Caco-2 (cell line): Measurements from ENCODE around the gene DDR2. TPM values are rescaled to one million over a fixed set of nuclear protein-coding genes. Genes with fewer than 3 reads are reported as not detected.

Experiments
- BruUV-seq: library from RNA; stranded (reverse); fragments of 400-500 nt; replicated peaks from 2 replicates; lab custom pipeline; 2021; lab: Mats Ljungman, UMichigan
- CTCF ChIA-PET: fragments of 300-600 bp; sonication (Branson Sonifier 250); formaldehyde crosslinking; loops from one replicate; lab custom pipeline; 2022; ENCODE audit warnings: antibody characterized with exemption; lab: Charles Lee
- POLR2A ChIA-PET: fragments of 300-600 bp; sonication (Branson Sonifier 250); formaldehyde crosslinking; loops from one replicate; lab custom pipeline; 2022; ENCODE audit warnings: antibody characterized with exemption; lab: Charles Lee
- DNase-seq, 2 experiments: peaks; one replicate each; pipeline versions ENCODE4 v3.0.0 to v3.0.0-alpha.2; 2020 to 2022
- H3K27me3 ChIP-seq: replicated peaks from 2 replicates; pipeline ENCODE4 v1.6.0; 2011; ENCODE audit warnings: low read length; ENCODE audit not compliant: control insufficient read depth, insufficient read depth
- H3K36me3 ChIP-seq: 2 replicates; pipeline ENCODE4 v1.5.1; 2011; ENCODE audit warnings: low read length; ENCODE audit not compliant: control insufficient read depth, insufficient read depth
- H3K4me1 ChIP-seq: fragments of 250-450 bp; sonication (Bioruptor Pico); 2 replicates; pipeline ENCODE4 v1.5.1; 2020; ENCODE audit warnings: mild to moderate bottlenecking
- H3K4me3 ChIP-seq: 2 replicates; pipeline ENCODE4 v1.5.1; 2011; ENCODE audit warnings: low read depth, mild to moderate bottlenecking, control low read depth, low read length
- H3K9me3 ChIP-seq: fragments of 250-450 bp; sonication (Bioruptor Pico); 2 replicates; pipeline ENCODE4 v1.5.1; 2020; ENCODE audit warnings: mild to moderate bottlenecking, moderate library complexity
- H3K27ac Mint-ChIP-seq: one replicate; pipeline ENCODE4 v1.8.0; 2022; ENCODE audit warnings: mixed read lengths; ENCODE audit not compliant: unreplicated experiment
- H3K27me3 Mint-ChIP-seq: one replicate; pipeline ENCODE4 v1.8.0; 2022; ENCODE audit warnings: mixed read lengths; ENCODE audit not compliant: insufficient read depth, unreplicated experiment
- H3K36me3 Mint-ChIP-seq: one replicate; pipeline ENCODE4 v1.8.0; 2022; ENCODE audit warnings: mild to moderate bottlenecking, mixed read lengths; ENCODE audit not compliant: insufficient read depth, unreplicated experiment
- H3K4me1 Mint-ChIP-seq: one replicate; pipeline ENCODE4 v1.8.0; 2022; ENCODE audit warnings: low read depth, mixed read lengths; ENCODE audit not compliant: unreplicated experiment
- H3K4me3 Mint-ChIP-seq: one replicate; pipeline ENCODE4 v1.8.0; 2022; ENCODE audit warnings: mild to moderate bottlenecking, moderate library complexity, mixed read lengths; ENCODE audit not compliant: unreplicated experiment
- H3K9me3 Mint-ChIP-seq: one replicate; pipeline ENCODE4 v1.8.0; 2022; ENCODE audit warnings: mixed read lengths; ENCODE audit not compliant: unreplicated experiment
- intact Hi-C: fragments of 100-400 bp; cut with micrococcal nuclease; formaldehyde crosslinking; loops from one replicate; pipeline ENCODE4 v1.10.0; 2022; ENCODE audit not compliant: unreplicated experiment
- total RNA-seq: library from RNA; stranded (reverse); gene quantifications from 2 replicates; pipeline ENCODE4 v1.2.3, GENCODE V29; 2022
- TF ChIP-seq, protein P1 (sequence below), 2 experiments: fragments of 200-600 bp in 1 of 2; IDR thresholded peaks; 1 replicate in 1 of 2; 2 replicates in 1 of 2; pipeline versions ENCODE4 v1.5.1 to v1.8.0; 2011 to 2022; ENCODE audit warnings: antibody characterized with exemption in 1 of 2, control low read depth in 1 of 2, inconsistent platforms in 1 of 2, low read depth in 1 of 2, low read length in 1 of 2, mild to moderate bottlenecking in 1 of 2, moderate library complexity in 1 of 2; ENCODE audit not compliant: insufficient read depth in 1 of 2, severe bottlenecking in 1 of 2, unreplicated experiment in 1 of 2

DDR2 gene
- total RNA-seq, 1 experiment from 2014 or later, result 0.73 TPM

DNA sequence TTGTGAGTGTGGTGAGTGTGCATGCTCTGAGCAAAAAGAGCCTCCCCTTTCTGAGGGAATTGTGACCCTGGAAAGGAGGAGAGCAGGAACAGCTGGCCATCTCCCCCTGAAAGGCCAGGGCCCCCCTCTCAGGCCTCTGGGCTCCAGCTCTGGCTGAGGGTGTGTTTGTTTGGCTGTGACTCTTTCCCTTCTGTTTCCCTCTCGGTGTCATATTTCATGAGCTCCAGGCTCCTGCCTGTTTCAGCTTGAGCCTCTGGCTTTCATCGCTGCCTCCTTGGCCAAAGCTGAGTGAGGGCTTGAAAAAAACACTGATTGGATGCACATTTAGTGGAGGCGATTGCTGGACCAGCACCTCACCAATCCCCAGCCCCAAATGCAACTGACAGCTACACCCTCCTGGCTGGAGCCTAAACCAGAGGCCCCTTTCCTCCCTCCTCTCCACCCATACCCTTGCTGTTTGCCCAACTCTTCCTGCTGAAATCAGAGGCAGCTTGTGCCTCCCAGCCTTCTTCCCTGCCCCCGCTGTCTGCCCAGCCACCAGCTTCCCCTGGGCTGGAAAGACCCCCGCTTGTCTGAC, 64.1 kb downstream of the DDR2 start:
- H3K9me3 Mint-ChIP-seq, result no peaks in the 10 kb centered on the region
- H3K4me1 Mint-ChIP-seq, result peaks cover 12% of the 10 kb centered on the region
- intact Hi-C loops, result no loop called here
- BruUV-seq, result no TSS peak
- ChIA-PET POLR2A (interaction anchor here (0.8 kb wide), 1 partner anchor 30 kb away, joined by 4 read pairs; no protein-coding TSS in a partner anchor), CTCF (no interaction called here)
- DNase-seq, result peak; percentile 35 to 46
- H3K36me3 Mint-ChIP-seq, result no peaks in the 10 kb centered on the region
- Histone ChIP-seq H3K4me1 (0 out of 2 replicates have a peak, but pooled peaks cover 7% of the 10 kb centered on the region), H3K36me3 (no peaks in the 10 kb centered on the region), H3K27me3 (no peaks in the 10 kb centered on the region), H3K9me3 (no peaks in the 10 kb centered on the region), H3K4me3 (no peak overlapping the region)
- TF ChIP-seq, protein P1, sequence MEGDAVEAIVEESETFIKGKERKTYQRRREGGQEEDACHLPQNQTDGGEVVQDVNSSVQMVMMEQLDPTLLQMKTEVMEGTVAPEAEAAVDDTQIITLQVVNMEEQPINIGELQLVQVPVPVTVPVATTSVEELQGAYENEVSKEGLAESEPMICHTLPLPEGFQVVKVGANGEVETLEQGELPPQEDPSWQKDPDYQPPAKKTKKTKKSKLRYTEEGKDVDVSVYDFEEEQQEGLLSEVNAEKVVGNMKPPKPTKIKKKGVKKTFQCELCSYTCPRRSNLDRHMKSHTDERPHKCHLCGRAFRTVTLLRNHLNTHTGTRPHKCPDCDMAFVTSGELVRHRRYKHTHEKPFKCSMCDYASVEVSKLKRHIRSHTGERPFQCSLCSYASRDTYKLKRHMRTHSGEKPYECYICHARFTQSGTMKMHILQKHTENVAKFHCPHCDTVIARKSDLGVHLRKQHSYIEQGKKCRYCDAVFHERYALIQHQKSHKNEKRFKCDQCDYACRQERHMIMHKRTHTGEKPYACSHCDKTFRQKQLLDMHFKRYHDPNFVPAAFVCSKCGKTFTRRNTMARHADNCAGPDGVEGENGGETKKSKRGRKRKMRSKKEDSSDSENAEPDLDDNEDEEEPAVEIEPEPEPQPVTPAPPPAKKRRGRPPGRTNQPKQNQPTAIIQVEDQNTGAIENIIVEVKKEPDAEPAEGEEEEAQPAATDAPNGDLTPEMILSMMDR (IDR thresholded peaks at IDR 0.05; ENCODE audit: insufficient read depth in 1 of 2, low read depth in 1 of 2, low read length in 1 of 2, severe bottlenecking in 1 of 2, unreplicated experiment in 1 of 2), result no peak
- peak overlapping the region; percentile 83 for H3K27ac Mint-ChIP-seq
- H3K4me3 Mint-ChIP-seq, result no peak overlapping the region
- H3K27me3 Mint-ChIP-seq, result no peaks in the 10 kb centered on the region

DNA sequence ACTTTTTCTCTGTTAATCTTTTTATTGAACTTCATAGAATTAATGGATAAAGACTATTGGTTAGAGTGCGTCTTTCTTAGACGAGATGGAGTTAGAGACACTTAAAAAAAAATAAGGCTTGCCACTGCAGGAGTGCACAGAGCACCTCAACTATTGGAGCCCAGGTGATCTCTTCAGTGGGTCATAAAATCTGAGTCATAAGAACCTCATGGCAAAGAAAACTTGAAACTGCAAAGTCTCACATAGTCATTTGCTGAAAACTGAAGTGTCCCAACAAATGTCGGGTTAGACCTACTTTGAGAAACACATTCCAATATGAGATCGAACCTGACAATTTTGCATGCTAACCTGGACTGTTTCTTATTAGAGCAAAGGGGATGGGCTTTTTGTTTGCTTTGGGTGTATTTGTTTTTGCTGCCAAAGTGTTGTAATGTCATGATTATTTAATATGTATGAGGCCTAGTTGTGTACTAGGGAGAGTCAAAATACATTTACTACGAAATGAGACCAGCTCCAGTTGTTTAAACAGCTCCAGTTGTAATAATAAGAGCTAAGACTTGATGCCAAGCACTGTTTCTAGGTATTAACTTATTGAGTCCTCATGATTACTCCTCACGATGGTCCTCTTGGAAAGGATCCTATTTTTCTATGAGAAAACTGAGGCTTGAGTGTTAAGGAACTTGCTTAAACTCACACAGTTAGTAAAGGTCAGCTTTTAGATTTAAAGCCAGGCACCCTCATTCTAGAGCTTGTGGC, 65.1 kb downstream of the DDR2 start:
- H3K4me1 Mint-ChIP-seq, result peaks cover 12% of the 10 kb centered on the region
- POLR2A ChIA-PET, result interaction anchor here (0.8 kb wide), 1 partner anchor 29 kb away, joined by 4 read pairs; no protein-coding TSS in a partner anchor
- TF ChIP-seq, protein P1 (IDR thresholded peaks at IDR 0.05; ENCODE audit: insufficient read depth in 1 of 2, low read depth in 1 of 2, low read length in 1 of 2, severe bottlenecking in 1 of 2, unreplicated experiment in 1 of 2), result no peak
- no peaks in the 10 kb centered on the region for H3K27me3 ChIP-seq
- no peaks in the 10 kb centered on the region for H3K36me3 ChIP-seq
- intact Hi-C loops, result no loop called here
- no peak overlapping the region for H3K4me3 Mint-ChIP-seq
- no peaks in the 10 kb centered on the region for H3K9me3 Mint-ChIP-seq
- DNase-seq, result no peak
- H3K4me1 ChIP-seq, result 0 out of 2 replicates have a peak, but pooled peaks cover 7% of the 10 kb centered on the region
- no TSS peak for BruUV-seq
- H3K27me3 Mint-ChIP-seq, result no peaks in the 10 kb centered on the region
- H3K36me3 Mint-ChIP-seq, result no peaks in the 10 kb centered on the region
- H3K27ac Mint-ChIP-seq, result peak overlapping the region; percentile 83
- H3K9me3 ChIP-seq, result no peaks in the 10 kb centered on the region
- no peak overlapping the region for H3K4me3 ChIP-seq
- CTCF ChIA-PET, result interaction anchor here (0.7 kb wide), 1 partner anchor 340 kb away, joined by 3 read pairs; no protein-coding TSS in a partner anchor

DNA sequence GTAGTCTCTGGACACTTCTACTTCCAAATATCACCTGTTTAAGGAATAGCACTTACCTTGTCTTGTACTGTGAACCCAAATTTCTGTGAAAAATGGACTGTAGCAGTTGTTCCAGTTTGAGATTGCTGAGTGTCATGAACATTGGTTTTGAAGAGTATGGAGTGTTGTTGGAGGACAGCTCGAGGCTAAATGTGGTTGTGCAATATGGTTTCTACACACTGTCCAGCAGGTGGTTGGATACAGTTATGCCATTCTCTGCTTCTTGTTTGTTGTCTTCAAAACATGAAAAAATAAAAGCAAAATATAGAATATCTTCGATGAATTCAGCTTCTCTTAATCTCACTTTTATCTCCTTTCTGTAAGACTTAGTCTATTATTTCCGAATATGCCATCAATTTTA, 67.1 kb downstream of the DDR2 start:
- no peaks in the 10 kb centered on the region for H3K36me3 Mint-ChIP-seq
- no peaks in the 10 kb centered on the region for H3K9me3 Mint-ChIP-seq
- no peak for DNase-seq
- BruUV-seq, result no TSS peak
- TF ChIP-seq, protein P1 (IDR thresholded peaks at IDR 0.05; ENCODE audit: insufficient read depth in 1 of 2, low read depth in 1 of 2, low read length in 1 of 2, severe bottlenecking in 1 of 2, unreplicated experiment in 1 of 2), result no peak
- no peak overlapping the region for H3K4me3 Mint-ChIP-seq
- no peaks in the 10 kb centered on the region for H3K9me3 ChIP-seq
- intact Hi-C loops, result no loop called here
- ChIA-PET CTCF (no interaction called here), POLR2A (no interaction called here)
- H3K27me3 Mint-ChIP-seq, result no peaks in the 10 kb centered on the region
- no peak overlapping the region for H3K27ac Mint-ChIP-seq
- H3K4me1 ChIP-seq, result 0 out of 2 replicates have a peak, but pooled peaks cover 7% of the 10 kb centered on the region
- no peaks in the 10 kb centered on the region for H3K36me3 ChIP-seq
- H3K4me1 Mint-ChIP-seq, result peaks cover 12% of the 10 kb centered on the region
- no peaks in the 10 kb centered on the region for H3K27me3 ChIP-seq
- no peak overlapping the region for H3K4me3 ChIP-seq
